ENCODE results near the gene ANKS1B.
A peak's percentile ranks its signal among the peaks of the same experiment; 100 is the strongest.
"Not testable (repeated sequence)": the region's sequence is repeated elsewhere in the genome, so short reads cannot be mapped to it uniquely, and the experiment has no call there.

ANKS1B gene

GRCh38 chr12:98797200-98797599, 1187.5 kb downstream of the ANKS1B start:
- DNase-seq = no peak

- DNase-seq = no peak
Observed at GRCh38 chr12:98796745-98797144, 1188.0 kb downstream of the ANKS1B start.

GRCh38 chr12:98793121-98793520, 1191.6 kb downstream of the ANKS1B start:
- no peak for DNase-seq

DNA sequence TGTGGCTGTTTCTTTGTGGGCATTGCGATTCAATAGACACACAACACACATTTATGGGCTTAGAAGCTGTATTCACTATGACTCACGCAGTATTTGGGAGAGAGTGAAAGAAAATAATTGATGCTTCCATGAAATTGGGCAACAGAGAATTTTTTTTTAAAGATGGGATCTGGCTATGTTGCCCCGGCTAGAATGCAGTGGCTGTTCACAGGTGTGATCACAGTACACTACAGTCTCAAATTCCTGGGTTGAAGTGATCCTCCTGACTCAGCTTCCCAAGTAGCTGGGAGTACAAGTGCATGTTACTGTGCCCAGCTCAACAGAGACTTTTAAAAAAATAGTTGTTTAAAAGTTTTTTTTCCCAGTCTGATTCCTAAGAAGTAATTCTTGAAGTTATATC, 1193.3 kb downstream of the ANKS1B start:
- no peak for DNase-seq

DNA sequence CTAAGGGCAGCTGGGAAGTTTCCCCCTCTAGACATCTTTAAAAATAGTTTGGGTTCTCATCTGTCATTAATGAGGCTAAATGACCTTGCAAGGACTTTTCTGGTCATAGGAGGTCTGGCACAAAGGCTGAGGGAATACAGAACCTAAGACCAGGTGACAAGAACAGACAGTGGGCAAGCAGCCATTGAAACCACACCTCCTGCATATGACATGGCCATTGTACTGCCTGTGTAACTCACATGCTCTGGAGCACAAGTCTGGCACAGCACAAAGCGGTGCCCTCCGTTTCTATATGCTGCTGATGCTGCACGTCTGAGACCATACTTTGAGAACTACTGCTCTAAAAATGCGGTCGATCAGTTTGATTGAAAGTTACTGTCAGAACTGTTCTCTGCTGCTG, 1196.3 kb downstream of the ANKS1B start:
- DNase-seq = no peak

- DNase-seq = no peak
Observed at GRCh38 chr12:98786653-98787052, 1198.1 kb downstream of the ANKS1B start.

GRCh38 chr12:98783420-98783819, 1201.3 kb downstream of the ANKS1B start:
- no peak for DNase-seq

DNA sequence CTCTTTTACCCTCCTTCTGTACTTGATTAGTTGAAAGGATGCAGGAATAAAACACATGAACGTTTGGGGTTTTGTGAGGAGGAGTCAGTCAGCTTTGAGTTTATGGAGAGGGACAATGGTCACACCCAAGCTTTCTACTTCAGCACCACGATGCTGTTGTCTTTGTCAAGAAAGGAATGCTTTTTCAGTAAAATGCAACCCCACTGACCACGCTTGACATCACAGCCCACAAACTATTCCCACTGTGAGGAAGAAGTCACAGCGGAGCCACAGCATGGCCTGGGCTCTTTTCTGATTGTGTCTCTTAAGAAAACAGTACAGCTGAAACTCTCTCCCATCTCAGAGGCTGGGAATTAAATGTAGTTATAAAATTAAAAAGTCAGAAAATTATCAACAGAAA, 1204.5 kb downstream of the ANKS1B start:
- no peak for DNase-seq

DNA sequence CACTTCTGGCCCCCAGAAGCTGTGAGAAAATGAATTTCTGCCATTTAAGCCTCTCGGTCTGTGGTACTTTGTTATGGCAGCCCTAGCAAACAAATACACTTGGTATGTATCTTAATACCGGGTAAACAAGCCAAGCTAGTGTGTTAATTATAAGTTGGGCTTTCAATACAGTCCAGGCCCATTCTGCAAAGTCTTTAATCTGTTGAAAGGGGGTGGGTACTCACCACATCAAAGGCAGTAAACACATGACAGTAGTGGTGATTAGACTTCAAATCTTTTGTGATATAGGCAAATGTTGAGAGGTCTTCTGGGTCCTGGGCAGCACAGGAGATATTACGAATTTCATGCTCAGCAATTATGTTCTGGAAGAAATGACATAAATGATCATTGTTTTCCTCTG, 1211.9 kb downstream of the ANKS1B start:
- DNase-seq = no peak

- DNase-seq = no peak
Observed at GRCh38 chr12:98771811-98772752, 1212.7 kb downstream of the ANKS1B start.

- DNase-seq = no peak
Observed at GRCh38 chr12:98770230-98770629, 1214.5 kb downstream of the ANKS1B start.

DNA sequence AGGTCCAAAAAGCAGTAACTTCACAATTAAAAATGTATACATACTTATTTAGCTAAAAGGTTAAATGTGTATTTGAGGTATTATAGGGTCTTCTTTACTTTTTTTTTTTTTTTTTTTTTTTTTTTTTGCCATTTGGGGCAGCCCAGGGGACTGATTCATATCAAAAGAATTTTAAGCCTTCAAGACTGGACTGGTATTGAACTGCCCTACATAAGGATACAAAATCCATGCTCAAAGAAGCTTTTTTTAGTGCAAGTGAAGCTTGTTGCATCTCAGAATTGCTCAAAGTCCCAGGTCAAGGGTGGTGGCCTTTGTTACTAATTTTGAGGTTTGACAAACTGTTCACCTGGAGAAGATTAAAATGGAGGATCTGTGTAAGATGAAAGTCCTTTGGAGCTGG, 1215.7 kb downstream of the ANKS1B start:
- DNase-seq = no peak

GRCh38 chr12:98767248-98767647, 1217.5 kb downstream of the ANKS1B start:
- DNase-seq = no peak

GRCh38 chr12:98763656-98764055, 1221.1 kb downstream of the ANKS1B start:
- DNase-seq = no peak

- DNase-seq = no peak
Observed at GRCh38 chr12:98758331-98758730, 1226.4 kb downstream of the ANKS1B start.

DNA sequence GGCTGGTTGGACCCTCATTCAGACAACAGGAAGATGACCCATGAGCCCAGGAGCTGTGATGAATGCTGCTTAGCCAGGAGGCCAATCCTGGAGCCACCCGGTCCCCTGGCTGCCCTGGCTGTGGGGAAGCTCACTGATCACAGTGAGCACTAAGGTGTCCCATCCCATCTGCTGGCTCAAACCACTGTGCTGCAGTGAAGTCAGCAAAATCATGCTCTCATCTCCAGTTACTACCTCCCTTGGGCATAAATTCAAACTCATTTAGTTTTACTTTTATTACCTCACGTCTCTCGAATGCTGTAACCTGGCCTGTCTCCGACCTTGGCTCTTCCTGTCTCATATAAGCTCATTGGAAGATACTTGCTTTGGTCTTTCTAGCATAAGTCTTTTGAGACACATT, 1227.3 kb downstream of the ANKS1B start:
- no peak for DNase-seq

DNA sequence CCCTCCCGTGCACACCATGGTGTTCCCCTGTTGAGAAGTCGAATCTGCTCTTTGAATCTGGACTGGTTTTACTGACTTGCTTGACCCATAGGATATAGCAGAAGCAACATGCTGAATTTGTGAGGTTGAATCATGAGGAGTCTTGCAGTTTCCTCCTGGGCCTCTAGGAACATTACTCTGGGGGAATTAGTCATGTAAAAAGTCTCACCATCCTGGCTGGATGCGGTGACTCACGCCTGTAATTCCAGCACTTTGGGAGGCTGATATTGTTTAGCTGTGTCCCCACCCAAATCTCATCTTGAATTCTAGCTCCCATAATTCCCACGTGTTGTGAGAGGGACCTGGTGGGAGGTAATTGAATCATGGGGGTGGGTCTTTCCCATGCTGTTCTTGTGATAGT, 1228.9 kb downstream of the ANKS1B start:
- not testable (repeated sequence) for DNase-seq

DNA sequence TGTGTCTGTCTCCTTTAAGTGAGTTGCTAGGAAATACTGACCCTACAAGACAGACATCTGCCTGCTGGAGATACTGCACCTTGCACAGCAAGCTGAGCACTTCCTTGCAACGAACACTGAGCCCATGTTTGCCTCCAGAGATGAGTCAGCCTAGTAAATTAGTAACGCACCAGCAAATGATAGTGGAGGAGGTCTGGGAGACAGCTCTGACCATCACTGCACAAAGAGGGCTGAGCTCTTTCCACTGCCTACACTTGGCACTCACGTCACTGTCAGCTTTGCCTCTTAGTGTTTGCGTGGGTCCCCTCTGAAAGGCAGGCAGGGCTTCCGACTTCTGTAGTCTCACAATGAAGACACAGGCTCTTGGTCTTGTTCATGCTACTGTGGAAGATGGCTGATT, 1230.6 kb downstream of the ANKS1B start:
- DNase-seq = no peak

DNA sequence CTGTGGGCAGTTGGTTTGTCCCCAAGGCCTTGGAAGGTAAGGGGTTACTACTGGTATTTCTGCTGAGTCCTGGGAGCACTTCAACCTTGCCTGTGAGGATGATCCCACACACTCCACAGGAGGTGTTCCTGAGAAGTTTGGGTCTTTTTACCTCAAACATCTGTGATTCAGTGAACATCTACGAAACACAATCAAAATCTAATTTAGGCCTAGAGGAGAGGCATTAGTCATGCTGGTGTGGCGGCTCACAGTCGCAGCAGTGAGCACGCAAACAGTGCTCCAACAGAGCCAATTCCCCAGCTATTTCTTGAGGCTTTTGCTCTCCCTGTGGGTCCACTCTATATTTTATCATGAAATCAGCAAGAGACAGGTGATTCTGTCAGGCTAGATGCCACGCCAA, 1232.0 kb downstream of the ANKS1B start:
- no peak for DNase-seq

DNA sequence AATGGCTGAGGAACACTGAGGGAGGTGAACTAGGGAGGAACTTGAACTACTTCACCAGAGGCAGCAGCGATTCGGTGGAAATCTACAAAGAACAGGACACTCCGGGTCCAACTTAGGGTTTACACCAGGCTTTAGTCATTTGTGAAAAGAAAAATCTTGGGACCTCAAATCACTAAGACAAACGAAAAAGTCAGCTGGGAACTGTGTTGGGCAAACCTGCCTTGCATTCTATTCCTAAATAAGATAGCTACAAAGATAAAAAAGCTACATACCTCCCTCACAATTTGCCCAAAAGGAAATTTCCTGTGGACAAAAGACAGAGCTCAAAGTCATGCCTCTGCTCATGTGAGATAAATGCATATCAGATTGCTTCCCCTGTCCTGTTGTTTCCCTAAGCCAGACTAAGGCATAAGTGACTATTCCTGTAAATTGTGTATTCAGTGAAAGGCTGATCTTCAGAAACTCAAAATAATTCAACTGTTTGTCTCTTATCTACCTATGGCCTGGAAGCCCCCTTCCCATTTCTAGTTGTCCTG, 1233.1 kb downstream of the ANKS1B start:
- no peak for DNase-seq

DNA sequence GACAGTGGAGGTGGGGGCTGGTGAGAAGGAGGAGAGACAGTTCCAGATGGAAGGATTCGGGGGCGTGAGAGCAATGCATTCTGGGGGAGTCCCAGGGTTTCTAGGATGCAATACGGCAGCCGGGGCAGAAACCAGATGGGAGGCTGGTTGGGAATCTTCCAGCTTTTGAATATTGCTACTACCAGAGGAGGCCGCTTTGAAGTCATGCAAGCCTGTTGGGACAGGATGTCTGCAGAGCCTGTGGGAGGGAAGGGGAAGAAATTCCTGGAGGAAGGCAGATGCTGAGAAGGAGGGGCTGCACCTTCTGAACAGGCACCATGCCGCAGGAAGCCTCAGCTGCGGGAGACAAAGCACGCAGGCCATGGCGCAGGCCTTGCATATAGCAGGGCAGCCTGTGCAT, 1234.2 kb downstream of the ANKS1B start:
- DNase-seq = no peak

GRCh38 chr12:98748463-98748862, 1236.3 kb downstream of the ANKS1B start:
- no peak for DNase-seq

DNA sequence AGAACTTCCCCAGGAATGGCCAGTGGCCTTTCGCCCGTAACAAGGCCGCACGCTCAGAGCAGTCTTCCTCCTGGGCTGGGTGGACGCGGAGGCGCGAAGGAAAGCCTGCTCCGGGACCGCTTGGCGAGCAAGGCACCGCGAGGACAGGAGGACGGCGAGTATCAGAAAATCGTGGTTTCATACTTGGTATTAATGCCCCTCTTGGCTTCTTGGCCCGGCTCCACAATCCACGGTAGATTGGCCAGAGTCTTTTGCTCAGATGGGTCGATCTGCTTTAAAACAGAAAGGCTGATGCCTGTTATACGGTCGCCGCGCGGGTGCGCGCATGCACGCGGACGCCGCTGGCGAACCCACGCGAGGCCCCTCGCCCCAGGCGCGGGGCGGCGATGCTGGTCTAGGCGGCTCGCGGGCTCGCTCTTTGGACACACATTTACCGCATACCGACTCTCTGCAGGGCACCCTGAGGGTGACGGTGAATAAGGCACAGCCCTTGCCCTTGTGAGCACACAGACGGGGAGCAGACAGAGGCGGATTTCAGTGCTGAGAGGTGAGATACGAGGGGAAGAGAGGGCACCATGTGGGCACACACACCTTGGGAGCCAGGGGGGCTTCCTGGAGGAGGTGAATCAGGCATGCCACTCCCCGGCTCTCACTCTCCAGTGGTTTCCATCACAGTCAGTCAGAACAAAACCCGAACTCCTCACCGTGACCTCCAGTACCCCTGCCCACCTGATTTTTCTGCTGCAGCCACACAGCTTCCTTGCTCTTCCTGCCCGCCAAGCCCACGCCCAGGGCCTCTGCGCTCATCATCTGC, 1239.0 kb downstream of the ANKS1B start:
- DNase-seq = peak; percentile 4 to 26

- no peak for DNase-seq
Observed at GRCh38 chr12:98744680-98745079, 1240.1 kb downstream of the ANKS1B start.

Measured in inflammatory macrophage (primary cell).